Stimulated activated naive CD8-positive, alpha-beta T cell treated with anti-CD3 and anti-CD28 coated beads, Interleukin-15, amount 100 ng/mL, for 72 hours (primary cell): ENCODE measurements around the gene XKR8.

Source experiments
- ATAC-seq: fragments of 150-1000 bp; cut with Tn5 transposase; 2 replicates; pipeline ENCODE4 v1.10.0; 2021; ENCODE audit warnings: mild to moderate bottlenecking, moderate library complexity
- DNase-seq, 2 donors: peaks; one replicate each; pipeline ENCODE4 v3.0.0; 2021 to 2022
- H3K27ac Mint-ChIP-seq, 2 donors: one replicate each; pipeline ENCODE4 v1.8.0; 2022; ENCODE audit warnings: mild to moderate bottlenecking in 2 of 2, mixed read lengths in 2 of 2, moderate library complexity in 2 of 2
- H3K27me3 Mint-ChIP-seq: one replicate; pipeline ENCODE4 v1.8.0; 2022; ENCODE audit warnings: mixed read lengths
- H3K4me1 Mint-ChIP-seq: one replicate; pipeline ENCODE4 v1.8.0; 2022; ENCODE audit warnings: mild to moderate bottlenecking, mixed read lengths
- H3K4me3 Mint-ChIP-seq, 2 donors: one replicate each; pipeline ENCODE4 v1.8.0; 2022; ENCODE audit warnings: mild to moderate bottlenecking in 2 of 2, mixed read lengths in 2 of 2, moderate library complexity in 1 of 2
- H3K9me3 Mint-ChIP-seq, 2 donors: one replicate each; pipeline ENCODE4 v1.8.0; 2022; ENCODE audit warnings: mixed read lengths in 2 of 2

The XKR8 gene

DNA sequence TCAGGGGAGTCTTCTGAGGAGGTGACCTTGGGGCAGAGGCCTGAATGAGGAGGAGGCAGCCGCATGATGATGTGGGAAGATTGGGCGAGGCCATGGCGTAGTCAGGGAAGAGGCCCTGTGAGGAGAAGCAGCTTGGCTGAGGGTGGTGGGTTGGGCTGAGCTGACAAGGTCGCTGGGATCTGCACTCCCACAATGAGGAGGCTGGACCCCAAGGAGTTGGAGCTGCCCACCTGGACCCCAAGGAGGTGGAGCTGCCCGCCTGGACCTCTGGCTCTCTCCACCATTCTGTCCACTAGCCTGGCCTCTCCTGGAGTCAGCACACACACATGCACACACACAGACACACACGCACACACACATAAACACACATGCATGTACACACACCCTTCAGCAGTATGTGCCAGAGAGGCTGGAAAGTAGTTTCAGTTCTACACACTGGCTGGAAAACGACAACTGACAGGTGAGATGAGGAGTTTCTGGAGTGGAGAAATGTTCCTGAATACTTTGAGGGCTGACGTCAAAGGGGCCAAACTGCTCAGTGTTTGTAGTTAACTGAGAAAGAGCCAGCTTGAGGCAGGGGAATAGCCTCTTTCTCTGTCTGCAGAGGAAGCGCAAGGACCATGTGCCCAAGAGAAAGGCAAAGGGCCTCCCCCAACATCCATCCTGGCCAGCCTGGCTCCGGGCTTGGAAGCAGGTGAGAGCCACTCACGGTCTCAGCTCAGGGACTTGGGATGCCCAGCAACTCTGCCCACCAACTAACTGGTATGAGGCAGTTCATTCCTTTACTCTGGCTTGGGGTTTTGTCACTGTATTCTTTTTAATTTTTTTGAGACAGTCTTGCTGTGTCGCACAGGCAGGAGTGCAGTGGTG, 17.9 kb upstream of the XKR8 start:
- Mint-ChIP-seq H3K4me3 (no peak overlapping the region), H3K9me3 (no peaks in the 10 kb centered on the region), H3K27me3 (no peaks in the 10 kb centered on the region), H3K4me1 (peaks cover 14% of the 10 kb centered on the region), H3K27ac (no peak overlapping the region)
- ATAC-seq = no peak
- DNase-seq = no peak

DNA sequence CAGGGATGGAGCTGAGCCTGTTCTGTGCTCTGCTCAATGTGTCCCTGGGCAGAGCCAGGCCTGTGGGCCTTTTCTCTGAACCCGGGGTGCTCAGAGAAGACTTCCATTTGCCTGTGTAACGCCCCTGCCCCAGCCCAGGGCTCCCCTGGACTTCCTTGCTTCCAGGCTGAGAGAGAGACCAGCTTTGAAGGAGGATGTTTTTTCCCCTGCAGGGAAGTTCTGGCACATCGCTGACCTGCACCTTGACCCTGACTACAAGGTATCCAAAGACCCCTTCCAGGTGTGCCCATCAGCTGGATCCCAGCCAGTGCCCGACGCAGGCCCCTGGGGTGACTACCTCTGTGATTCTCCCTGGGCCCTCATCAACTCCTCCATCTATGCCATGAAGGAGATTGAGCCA, 14.8 kb upstream of the XKR8 start:
- DNase-seq (no peak), ATAC-seq (no peak)
- no peaks in the 10 kb centered on the region for H3K27me3 Mint-ChIP-seq
- peaks cover 12% of the 10 kb centered on the region for H3K4me1 Mint-ChIP-seq
- H3K9me3 Mint-ChIP-seq = no peaks in the 10 kb centered on the region
- H3K4me3 Mint-ChIP-seq = no peak overlapping the region
- no peak overlapping the region for H3K27ac Mint-ChIP-seq

DNA sequence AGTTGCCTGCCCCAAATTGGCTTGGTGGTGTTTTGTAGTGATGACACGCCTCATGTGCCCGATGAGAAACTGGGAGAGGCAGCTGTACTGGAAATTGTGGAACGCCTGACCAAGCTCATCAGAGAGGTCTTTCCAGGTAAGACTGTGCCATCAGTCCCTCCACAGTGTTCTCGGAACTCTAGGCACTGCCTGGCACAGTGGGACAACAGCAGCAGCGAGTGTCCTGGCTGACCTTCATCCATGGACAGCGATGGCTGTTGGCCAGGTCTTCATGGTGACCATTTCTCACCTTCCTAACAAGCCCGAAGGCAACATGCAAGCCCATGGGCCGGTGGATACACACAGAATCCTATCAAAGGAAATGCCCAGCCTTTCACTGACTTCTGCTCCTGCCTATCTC, 10.7 kb upstream of the XKR8 start:
- ATAC-seq = no peak
- Mint-ChIP-seq H3K4me3 (no peak overlapping the region), H3K9me3 (no peaks in the 10 kb centered on the region), H3K27ac (peak overlapping the region in 1 of 2 donors; percentile 83), H3K27me3 (no peaks in the 10 kb centered on the region), H3K4me1 (no peaks in the 10 kb centered on the region)
- DNase-seq = no peak

DNA sequence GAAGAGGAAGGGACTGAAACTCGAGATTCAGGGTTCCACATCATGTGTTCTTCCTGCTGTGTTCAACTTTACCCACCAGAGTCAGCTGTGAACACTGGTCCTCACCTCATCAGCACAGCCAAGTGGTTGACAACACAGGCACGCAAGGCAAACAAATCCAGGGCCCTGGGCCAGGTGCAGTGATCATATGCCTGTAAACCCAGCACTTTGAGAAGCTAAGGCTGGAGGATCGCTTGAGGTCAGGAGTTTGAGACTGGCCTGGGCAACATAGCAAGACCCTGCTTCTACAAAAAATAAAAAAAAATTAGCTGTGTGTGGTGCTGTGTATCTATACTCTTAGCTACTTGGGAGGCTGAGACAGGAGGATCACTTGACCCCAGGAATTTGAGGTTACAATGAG, 8.4 kb upstream of the XKR8 start:
- Mint-ChIP-seq H3K4me1 (no peaks in the 10 kb centered on the region), H3K9me3 (no peaks in the 10 kb centered on the region), H3K27ac (no peak overlapping the region), H3K4me3 (no peak overlapping the region), H3K27me3 (peaks cover 4% of the 10 kb centered on the region)
- ATAC-seq (no peak), DNase-seq (no peak)

- DNase-seq (no peak), ATAC-seq (no peak)
- Mint-ChIP-seq H3K4me1 (no peaks in the 10 kb centered on the region), H3K9me3 (no peaks in the 10 kb centered on the region), H3K27me3 (peaks cover 12% of the 10 kb centered on the region), H3K4me3 (no peak overlapping the region), H3K27ac (no peak overlapping the region)
These were observed 7.6 kb upstream of the XKR8 start for GRCh38 chr1:27952147-27952546.

DNA sequence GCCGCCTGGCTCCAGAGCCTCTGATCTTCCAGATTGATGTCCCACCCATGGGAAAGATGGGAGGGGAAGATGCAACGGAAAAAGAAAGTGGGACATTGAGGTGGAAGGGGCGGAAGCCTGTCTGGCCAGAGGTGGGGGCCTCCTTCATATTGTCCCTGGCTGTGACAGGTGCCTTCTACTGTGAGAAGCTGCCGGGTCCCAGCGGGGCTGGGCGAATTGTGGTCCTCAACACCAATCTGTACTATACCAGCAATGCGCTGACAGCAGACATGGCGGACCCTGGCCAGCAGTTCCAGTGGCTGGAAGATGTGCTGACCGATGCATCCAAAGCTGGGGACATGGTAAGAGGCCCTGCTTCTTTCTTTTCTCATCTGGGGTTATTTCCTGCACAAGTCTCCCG, 5.6 kb upstream of the XKR8 start:
- Mint-ChIP-seq H3K4me1 (peaks cover 6% of the 10 kb centered on the region), H3K27me3 (peaks cover 16% of the 10 kb centered on the region), H3K9me3 (no peaks in the 10 kb centered on the region), H3K27ac (no peak overlapping the region), H3K4me3 (no peak overlapping the region)
- no peak for DNase-seq
- ATAC-seq = no peak

DNA sequence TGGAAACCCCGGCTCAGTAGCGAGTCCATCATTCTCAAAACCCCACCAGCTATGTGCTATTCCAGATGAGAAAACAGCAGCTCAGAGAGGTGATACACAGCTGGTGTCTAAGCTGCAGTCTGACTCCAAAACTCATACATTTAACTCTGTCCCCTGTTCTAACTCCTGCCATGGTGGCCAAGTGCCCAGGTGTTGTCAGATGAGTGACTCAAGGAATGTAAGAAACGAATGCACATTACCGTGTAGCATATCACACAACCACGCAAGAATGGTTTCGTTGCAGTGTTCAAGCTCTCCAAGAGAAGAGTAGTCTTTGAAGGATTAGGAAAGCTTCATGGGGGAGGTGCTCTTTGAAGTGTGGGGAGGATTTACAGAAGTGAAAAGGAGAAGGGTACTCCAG, 4.7 kb upstream of the XKR8 start:
- DNase-seq (no peak), ATAC-seq (no peak)
- H3K4me1 Mint-ChIP-seq = peaks cover 11% of the 10 kb centered on the region
- no peak overlapping the region for H3K27ac Mint-ChIP-seq
- H3K9me3 Mint-ChIP-seq = no peaks in the 10 kb centered on the region
- no peak overlapping the region for H3K4me3 Mint-ChIP-seq
- peaks cover 16% of the 10 kb centered on the region for H3K27me3 Mint-ChIP-seq

GRCh38 chr1:27956761-27957160, 3.0 kb upstream of the XKR8 start:
- H3K9me3 Mint-ChIP-seq = no peaks in the 10 kb centered on the region
- ATAC-seq = no peak
- H3K4me1 Mint-ChIP-seq = peaks cover 26% of the 10 kb centered on the region
- H3K27ac Mint-ChIP-seq = no peak overlapping the region
- H3K4me3 Mint-ChIP-seq = no peak overlapping the region
- no peak for DNase-seq
- H3K27me3 Mint-ChIP-seq = peaks cover 16% of the 10 kb centered on the region

GRCh38 chr1:27957655-27958054, 2.1 kb upstream of the XKR8 start:
- Mint-ChIP-seq H3K4me3 (no peak overlapping the region), H3K4me1 (peaks cover 30% of the 10 kb centered on the region), H3K27ac (no peak overlapping the region), H3K9me3 (no peaks in the 10 kb centered on the region), H3K27me3 (peaks cover 16% of the 10 kb centered on the region)
- no peak for DNase-seq
- no peak for ATAC-seq

DNA sequence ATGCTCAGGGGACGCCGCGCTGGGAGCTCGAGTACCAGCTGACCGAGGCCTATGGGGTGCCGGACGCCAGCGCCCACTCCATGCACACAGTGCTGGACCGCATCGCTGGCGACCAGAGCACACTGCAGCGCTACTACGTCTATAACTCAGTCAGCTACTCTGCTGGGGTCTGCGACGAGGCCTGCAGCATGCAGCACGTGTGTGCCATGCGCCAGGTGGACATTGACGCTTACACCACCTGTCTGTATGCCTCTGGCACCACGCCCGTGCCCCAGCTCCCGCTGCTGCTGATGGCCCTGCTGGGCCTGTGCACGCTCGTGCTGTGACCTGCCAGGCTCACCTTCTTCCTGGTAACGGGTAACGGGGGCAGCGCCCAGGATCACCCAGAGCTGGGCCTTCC, 1.3 kb upstream of the XKR8 start:
- DNase-seq = no peak
- H3K4me3 Mint-ChIP-seq = no peak overlapping the region
- no peak for ATAC-seq
- H3K4me1 Mint-ChIP-seq = peaks cover 35% of the 10 kb centered on the region
- H3K27ac Mint-ChIP-seq = no peak overlapping the region
- H3K27me3 Mint-ChIP-seq = peaks cover 16% of the 10 kb centered on the region
- H3K9me3 Mint-ChIP-seq = no peaks in the 10 kb centered on the region

- DNase-seq (no peak), ATAC-seq (no peak)
- Mint-ChIP-seq H3K27ac (no peak overlapping the region), H3K9me3 (no peaks in the 10 kb centered on the region), H3K4me1 (peaks cover 36% of the 10 kb centered on the region), H3K4me3 (peak overlapping the region; percentile 85 to 88), H3K27me3 (peaks cover 15% of the 10 kb centered on the region)
These were observed 1.2 kb downstream of the XKR8 start for GRCh38 chr1:27960762-27961645.

GRCh38 chr1:27961646-27962221, 2.0 kb downstream of the XKR8 start:
- Mint-ChIP-seq H3K27me3 (peaks cover 8% of the 10 kb centered on the region), H3K27ac (no peak overlapping the region), H3K4me1 (peaks cover 36% of the 10 kb centered on the region), H3K9me3 (no peaks in the 10 kb centered on the region), H3K4me3 (peak overlapping the region; percentile 56 to 88)
- no peak for DNase-seq
- no peak for ATAC-seq

- DNase-seq (no peak), ATAC-seq (no peak)
- Mint-ChIP-seq H3K27me3 (no peaks in the 10 kb centered on the region), H3K27ac (peak overlapping the region in 1 of 2 donors; percentile 52), H3K9me3 (no peaks in the 10 kb centered on the region), H3K4me1 (peaks cover 40% of the 10 kb centered on the region), H3K4me3 (no peak overlapping the region)
These were observed 3.6 kb downstream of the XKR8 start for GRCh38 chr1:27963393-27963792.

- Mint-ChIP-seq H3K27me3 (no peaks in the 10 kb centered on the region), H3K27ac (no peak overlapping the region), H3K4me1 (peaks cover 21% of the 10 kb centered on the region), H3K9me3 (no peaks in the 10 kb centered on the region), H3K4me3 (no peak overlapping the region)
- DNase-seq = no peak
- no peak for ATAC-seq
These were observed 6.8 kb downstream of the XKR8 start for GRCh38 chr1:27966402-27967105.

DNA sequence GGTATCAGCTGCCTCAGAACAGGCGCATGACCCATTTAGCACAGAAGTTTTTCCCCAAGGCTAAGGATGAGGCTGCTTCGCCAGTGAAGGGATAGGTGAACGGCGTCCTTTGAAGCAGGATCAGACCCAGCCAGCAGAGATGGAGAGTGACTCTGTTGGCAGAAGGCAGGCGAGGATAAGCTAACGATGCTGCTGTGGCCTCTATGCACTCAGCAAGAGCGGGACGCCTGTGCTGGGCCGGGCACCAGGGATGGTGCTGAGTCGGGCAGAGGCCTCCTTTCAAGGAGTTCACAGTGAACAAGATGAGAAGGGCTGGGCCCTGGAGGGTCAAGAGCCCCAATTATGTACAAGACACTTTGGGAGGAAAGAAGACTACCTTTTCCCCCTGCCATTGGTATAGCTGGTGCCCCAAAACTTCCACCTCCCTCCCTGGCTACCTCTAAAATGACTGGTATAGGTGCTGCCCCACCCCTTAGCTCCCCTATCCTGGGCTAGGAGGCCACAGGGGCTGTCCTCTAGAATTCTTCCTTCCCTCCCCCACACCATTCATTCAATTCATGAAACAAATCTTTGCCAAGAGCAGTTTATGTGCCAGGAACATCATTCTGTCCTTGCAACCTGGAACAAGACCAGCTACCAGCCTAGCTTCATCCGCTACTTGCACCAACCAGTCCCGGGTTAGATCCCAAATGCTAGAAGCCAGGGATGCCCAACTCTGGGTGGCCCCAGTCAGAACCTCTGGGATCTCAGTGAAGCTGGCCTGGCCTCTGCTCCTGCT, 7.5 kb downstream of the XKR8 start:
- no peak for DNase-seq
- peaks cover 15% of the 10 kb centered on the region for H3K4me1 Mint-ChIP-seq
- no peak for ATAC-seq
- H3K27ac Mint-ChIP-seq = peak overlapping the region in 1 of 2 donors; percentile 28
- no peak overlapping the region for H3K4me3 Mint-ChIP-seq
- no peaks in the 10 kb centered on the region for H3K27me3 Mint-ChIP-seq
- no peaks in the 10 kb centered on the region for H3K9me3 Mint-ChIP-seq
